Keratinocyte (primary cell): Measurements from ENCODE around the gene RAB13. TPM values are rescaled to one million over a fixed set of nuclear protein-coding genes. Genes with fewer than 3 reads are reported as not detected.
"Not testable (repeated sequence)": the region's sequence is repeated elsewhere in the genome, so short reads cannot be mapped to it uniquely, and the experiment has no call there.

Experiments used
- DNase-seq: peaks from one replicate; pipeline ENCODE4 v3.0.0-alpha.2; 2011; ENCODE audit warnings: low read depth, missing footprints, low spot score
- FAIRE-seq: peaks from 2 replicates; lab custom pipeline; 2011; peaks lifted over from hg19 to GRCh38; lab: Jason Lieb, UNC
- H2AFZ ChIP-seq: 2 replicates; pipeline ENCODE4 v1.6.0; 2012; ENCODE audit warnings: low read length, control low read depth, inconsistent platforms; ENCODE audit not compliant: control insufficient read depth
- H3K27ac ChIP-seq: 2 replicates; pipeline ENCODE4 v1.5.1; 2011; ENCODE audit warnings: low read length; ENCODE audit not compliant: control insufficient read depth, insufficient read depth
- H3K27me3 ChIP-seq: 3 replicates; pipeline ENCODE4 v1.6.0; 2011; ENCODE audit warnings: low read length; ENCODE audit not compliant: control insufficient read depth, insufficient read depth; ENCODE audit errors: extremely low read depth
- H3K36me3 ChIP-seq, 2 experiments: 2 replicates in 1 of 2; 3 replicates in 1 of 2; pipeline ENCODE4 v1.5.1; 2011; ENCODE audit warnings: low read length in 2 of 2, mild to moderate bottlenecking in 1 of 2; ENCODE audit not compliant: control insufficient read depth in 2 of 2, insufficient read depth in 2 of 2; ENCODE audit errors: extremely low read depth in 1 of 2
- H3K4me1 ChIP-seq: 3 replicates; pipeline ENCODE4 v1.5.1; 2011; ENCODE audit warnings: low read length; ENCODE audit not compliant: control insufficient read depth, insufficient read depth; ENCODE audit errors: extremely low read depth
- H3K4me2 ChIP-seq: 3 replicates; pipeline ENCODE4 v1.6.0; 2011; ENCODE audit warnings: low read depth, low read length; ENCODE audit not compliant: control insufficient read depth, insufficient read depth; ENCODE audit errors: extremely low read depth
- H3K4me3 ChIP-seq, 3 experiments: fragments of 200-600 bp in 1 of 3; sonication (generic) in 1 of 3; 2 replicates in 2 of 3; 3 replicates in 1 of 3; pipeline ENCODE4 v1.5.1; 2011 to 2016; ENCODE audit warnings: low read length in 3 of 3, mild to moderate bottlenecking in 3 of 3, control low read depth in 2 of 3, inconsistent platforms in 1 of 3, low read depth in 1 of 3, mixed read lengths in 1 of 3, mixed run types in 1 of 3, moderate library complexity in 1 of 3; ENCODE audit not compliant: control insufficient read depth in 2 of 3, insufficient read depth in 2 of 3; ENCODE audit errors: extremely low read depth in 1 of 3
- H3K79me2 ChIP-seq: 2 replicates; pipeline ENCODE4 v1.6.0; 2012; ENCODE audit warnings: low read length; ENCODE audit not compliant: control insufficient read depth, insufficient read depth
- H3K9ac ChIP-seq: 3 replicates; pipeline ENCODE4 v1.6.0; 2011; ENCODE audit warnings: low read length; ENCODE audit not compliant: control insufficient read depth, insufficient read depth; ENCODE audit errors: extremely low read depth
- H3K9me1 ChIP-seq: 3 replicates; pipeline ENCODE4 v1.6.0; 2011; ENCODE audit warnings: low read length; ENCODE audit not compliant: control insufficient read depth, insufficient read depth; ENCODE audit errors: extremely low read depth
- H3K9me3 ChIP-seq: 2 replicates; pipeline ENCODE4 v1.5.1; 2012; ENCODE audit warnings: low read depth, low read length; ENCODE audit not compliant: control insufficient read depth
- H4K20me1 ChIP-seq: 3 replicates; pipeline ENCODE4 v1.6.0; 2011; ENCODE audit warnings: low read length; ENCODE audit not compliant: control insufficient read depth, insufficient read depth; ENCODE audit errors: extremely low read depth
- EZH2 ChIP-seq: IDR thresholded peaks from one replicate; pipeline ENCODE4 v1.6.1; 2012; ENCODE audit warnings: inconsistent platforms, mild to moderate bottlenecking, low read length, moderate library complexity
- dilution Hi-C: fragments of 300-500 bp; cut with MboI; formaldehyde crosslinking; loops from one replicate; pipeline ENCODE4 v1.7.0; 2020; ENCODE audit warnings: low sequenced_read_pairs; ENCODE audit not compliant: extremely low pct_ligation_motif_present
- polyA plus RNA-seq, 5 experiments: library from polyadenylated mRNA; depleted of rRNA in 3 of 5; stranded (reverse) in 3 of 5; stranded (forward) in 1 of 5; unstranded in 1 of 5; fragments of >200 nt; gene quantifications; 1 replicate in 1 of 5; 2 replicates in 3 of 5; 3 replicates in 1 of 5; pipeline versions ENCODE4 v1.2.1 to v1.2.3, GENCODE V29; 2011 to 2012; ENCODE audit warnings: missing spikeins in 2 of 5, low read depth in 1 of 5, low replicate concordance in 1 of 5
- TF ChIP-seq, protein P1 (sequence below), 3 experiments: IDR thresholded peaks in 1 of 3; conservative IDR thresholded peaks in 1 of 3; optimal IDR thresholded peaks in 1 of 3; 2 replicates in 2 of 3; 3 replicates in 1 of 3; pipeline versions ENCODE3 to v1.5.1; 2011; ENCODE audit warnings: low read length in 3 of 3, mild to moderate bottlenecking in 3 of 3, moderate library complexity in 2 of 3, control low read depth in 1 of 3, inconsistent platforms in 1 of 3; ENCODE audit not compliant: insufficient read depth in 2 of 3; ENCODE audit errors: extremely low read depth in 1 of 3

RAB13 gene
- polyA plus RNA-seq, 1 donor (not counting 4 experiments of a cell fraction or from before 2014, with no cell fraction given), result 87.1 TPM

DNA sequence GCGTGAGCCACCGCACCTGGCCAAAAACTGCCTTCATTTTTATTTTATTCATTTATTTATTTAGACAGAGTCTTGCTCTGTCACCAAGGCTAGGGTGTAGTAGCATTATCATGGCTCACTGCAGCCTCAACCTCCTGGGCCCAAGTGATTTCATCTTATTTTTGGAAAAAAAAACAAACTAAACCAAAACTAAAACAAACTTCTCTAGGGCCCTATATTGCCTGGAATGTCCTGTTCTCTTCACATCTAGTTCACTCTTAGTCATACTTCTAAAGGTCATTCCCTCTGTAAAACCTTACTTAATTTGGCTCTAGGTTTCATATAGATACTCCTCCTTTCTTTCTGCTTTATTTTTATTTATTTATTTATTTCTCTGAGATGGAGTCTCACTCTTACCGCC, 20.0 kb upstream of the RAB13 start:
- DNase-seq, result no peak
- H3K79me2 ChIP-seq, result no peaks in the 10 kb centered on the region
- FAIRE-seq, result no peak
- H4K20me1 ChIP-seq, result no peaks in the 10 kb centered on the region
- H2AFZ ChIP-seq, result no peak overlapping the region
- H3K27ac ChIP-seq, result no peak overlapping the region
- H3K4me1 ChIP-seq, result peaks cover 2% of the 10 kb centered on the region
- no peaks in the 10 kb centered on the region for H3K36me3 ChIP-seq
- H3K4me3 ChIP-seq, result no peak overlapping the region
- H3K4me2 ChIP-seq, result no peak overlapping the region
- no peaks in the 10 kb centered on the region for H3K27me3 ChIP-seq
- TF ChIP-seq, protein P1, sequence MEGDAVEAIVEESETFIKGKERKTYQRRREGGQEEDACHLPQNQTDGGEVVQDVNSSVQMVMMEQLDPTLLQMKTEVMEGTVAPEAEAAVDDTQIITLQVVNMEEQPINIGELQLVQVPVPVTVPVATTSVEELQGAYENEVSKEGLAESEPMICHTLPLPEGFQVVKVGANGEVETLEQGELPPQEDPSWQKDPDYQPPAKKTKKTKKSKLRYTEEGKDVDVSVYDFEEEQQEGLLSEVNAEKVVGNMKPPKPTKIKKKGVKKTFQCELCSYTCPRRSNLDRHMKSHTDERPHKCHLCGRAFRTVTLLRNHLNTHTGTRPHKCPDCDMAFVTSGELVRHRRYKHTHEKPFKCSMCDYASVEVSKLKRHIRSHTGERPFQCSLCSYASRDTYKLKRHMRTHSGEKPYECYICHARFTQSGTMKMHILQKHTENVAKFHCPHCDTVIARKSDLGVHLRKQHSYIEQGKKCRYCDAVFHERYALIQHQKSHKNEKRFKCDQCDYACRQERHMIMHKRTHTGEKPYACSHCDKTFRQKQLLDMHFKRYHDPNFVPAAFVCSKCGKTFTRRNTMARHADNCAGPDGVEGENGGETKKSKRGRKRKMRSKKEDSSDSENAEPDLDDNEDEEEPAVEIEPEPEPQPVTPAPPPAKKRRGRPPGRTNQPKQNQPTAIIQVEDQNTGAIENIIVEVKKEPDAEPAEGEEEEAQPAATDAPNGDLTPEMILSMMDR (optimal IDR thresholded peaks at IDR 0.05 in 1 of 3, IDR thresholded peaks at IDR 0.05 in 1 of 3, conservative IDR thresholded peaks at IDR 0.05 in 1 of 3; ENCODE audit: extremely low read depth in 1 of 3, insufficient read depth in 2 of 3, low read length in 3 of 3), result no peak
- no peak for TF ChIP-seq EZH2
- H3K9me3 ChIP-seq, result no peaks in the 10 kb centered on the region
- dilution Hi-C loops, result no loop called here
- H3K9ac ChIP-seq, result no peak overlapping the region
- no peaks in the 10 kb centered on the region for H3K9me1 ChIP-seq

DNA sequence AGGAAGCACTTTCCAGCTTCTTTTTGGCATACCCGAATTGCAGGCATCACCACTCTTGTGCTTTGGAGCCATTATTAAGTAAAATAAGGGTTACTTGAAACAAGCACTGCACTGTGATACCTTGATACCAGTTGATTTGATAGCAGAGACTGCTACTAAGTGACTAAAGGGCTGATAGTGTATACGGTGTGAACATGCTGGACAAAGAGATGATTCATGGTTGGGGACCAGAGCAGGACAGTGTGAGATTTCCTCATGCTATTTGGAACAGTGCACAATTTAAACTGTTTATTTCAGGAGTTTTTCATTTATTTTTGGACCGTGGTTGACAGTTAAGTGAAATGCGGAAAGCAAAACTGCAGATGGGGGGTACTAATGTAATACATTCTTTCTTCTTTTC, 14.3 kb upstream of the RAB13 start:
- Histone ChIP-seq H4K20me1 (no peaks in the 10 kb centered on the region), H3K4me3 (no peak overlapping the region), H3K27me3 (no peaks in the 10 kb centered on the region), H3K79me2 (no peaks in the 10 kb centered on the region), H2AFZ (no peak overlapping the region), H3K27ac (no peak overlapping the region), H3K9me3 (no peaks in the 10 kb centered on the region), H3K4me1 (peaks cover 2% of the 10 kb centered on the region), H3K4me2 (no peak overlapping the region), H3K9me1 (no peaks in the 10 kb centered on the region), H3K9ac (no peak overlapping the region), H3K36me3 (no peaks in the 10 kb centered on the region)
- DNase-seq, result no peak
- TF ChIP-seq EZH2, result no peak
- TF ChIP-seq, protein P1 (optimal IDR thresholded peaks at IDR 0.05 in 1 of 3, IDR thresholded peaks at IDR 0.05 in 1 of 3, conservative IDR thresholded peaks at IDR 0.05 in 1 of 3; ENCODE audit: extremely low read depth in 1 of 3, insufficient read depth in 2 of 3, low read length in 3 of 3), result no peak
- no peak for FAIRE-seq
- dilution Hi-C loops, result no loop called here

DNA sequence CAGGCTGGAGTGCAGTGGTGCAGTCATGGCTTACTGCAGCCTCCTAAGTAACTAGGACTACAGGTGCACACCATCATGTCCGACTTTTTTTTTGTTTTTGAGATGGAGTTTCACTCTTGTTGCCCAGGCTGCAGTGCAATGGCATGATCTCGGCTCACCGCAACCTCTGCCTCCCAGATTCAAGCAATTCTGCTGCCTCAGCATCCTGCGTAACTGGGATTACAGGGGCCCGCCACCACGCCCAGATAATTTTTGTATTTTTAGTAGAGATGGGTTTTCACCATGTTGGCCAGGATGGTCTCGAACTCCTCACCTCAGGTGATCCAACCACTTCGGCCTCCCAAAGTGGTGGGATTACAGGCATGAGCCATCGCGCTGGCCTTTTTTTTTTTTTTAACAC, 10.7 kb upstream of the RAB13 start:
- dilution Hi-C loops, FAIRE-seq, H3K27me3 ChIP-seq, H3K9me1 ChIP-seq, H3K27ac ChIP-seq, H3K4me3 ChIP-seq, H3K79me2 ChIP-seq, H3K4me2 ChIP-seq, DNase-seq, H4K20me1 ChIP-seq, H2AFZ ChIP-seq, H3K9me3 ChIP-seq, H3K9ac ChIP-seq: not testable (repeated sequence)
- Histone ChIP-seq H3K36me3 (peaks cover 8 to 12% of the 10 kb centered on the region in 2 experiments), H3K4me1 (peaks cover 10% of the 10 kb centered on the region)
